Activated gamma-delta T cell treated with anti-CD3 and anti-CD28 coated beads, Interleukin-2, amount 50 U/mL, for 16 hours (primary cell): Measurements from ENCODE around the gene CASKIN2.

Source experiments
- DNase-seq: peaks from one replicate; pipeline ENCODE4 v3.0.0-alpha.2; 2020; ENCODE audit warnings: low read depth

CASKIN2 gene

GRCh38 chr17:75503976-75504346 lies 11.4 kb downstream of the CASKIN2 start:
- DNase-seq, result no peak

- DNase-seq, result no peak
Observed at GRCh38 chr17:75503337-75503950, 11.9 kb downstream of the CASKIN2 start.

- DNase-seq, result no peak
Observed at GRCh38 chr17:75502721-75503329, 12.5 kb downstream of the CASKIN2 start.

- DNase-seq, result no peak
Observed at GRCh38 chr17:75502072-75502720, 13.1 kb downstream of the CASKIN2 start.

- DNase-seq, result no peak
Observed at GRCh38 chr17:75501378-75502071, 13.8 kb downstream of the CASKIN2 start.

GRCh38 chr17:75500419-75501216 lies 14.7 kb downstream of the CASKIN2 start:
- no peak for DNase-seq

- no peak for DNase-seq
Observed at GRCh38 chr17:75499313-75500022, 15.9 kb downstream of the CASKIN2 start.

GRCh38 chr17:75498726-75499213 lies 16.6 kb downstream of the CASKIN2 start:
- DNase-seq, result no peak

GRCh38 chr17:75498039-75498725 lies 17.2 kb downstream of the CASKIN2 start:
- no peak for DNase-seq

GRCh38 chr17:75496005-75496404 lies 19.3 kb downstream of the CASKIN2 start:
- DNase-seq, result no peak

GRCh38 chr17:75494326-75494877 lies 20.9 kb downstream of the CASKIN2 start:
- DNase-seq, result no peak

- DNase-seq, result no peak
Observed at GRCh38 chr17:75493476-75494129, 21.7 kb downstream of the CASKIN2 start.

- DNase-seq, result no peak
Observed at GRCh38 chr17:75492555-75493168, 22.7 kb downstream of the CASKIN2 start.

- no peak for DNase-seq
Observed at GRCh38 chr17:75491680-75492079, 23.7 kb downstream of the CASKIN2 start.

GRCh38 chr17:75490953-75491649 lies 24.2 kb downstream of the CASKIN2 start:
- DNase-seq, result no peak

GRCh38 chr17:75490173-75490743 lies 25.1 kb downstream of the CASKIN2 start:
- DNase-seq, result no peak

- no peak for DNase-seq
Observed at GRCh38 chr17:75489511-75489955, 25.8 kb downstream of the CASKIN2 start.
